Trophoblast cell (in vitro differentiated cells and primary cell): Measurements from ENCODE around the gene SLC6A18.

ENCODE experiments used
- DNase-seq, 2 donors: peaks; one replicate each; pipeline ENCODE4 v3.0.0-alpha.2; 2016
- H2AFZ ChIP-seq: 2 replicates; pipeline ENCODE4 v1.6.1; 2013; ENCODE audit warnings: low read length, moderate library complexity, mild to moderate bottlenecking; ENCODE audit not compliant: insufficient read depth, poor library complexity
- H2AK5ac ChIP-seq: 2 replicates; pipeline ENCODE4 v1.6.1; 2013; ENCODE audit warnings: mild to moderate bottlenecking, low read length
- H2BK120ac ChIP-seq: 2 replicates; pipeline ENCODE4 v1.6.1; 2013; ENCODE audit warnings: low read length, mild to moderate bottlenecking, moderate library complexity; ENCODE audit not compliant: insufficient read depth, poor library complexity
- H2BK12ac ChIP-seq: 2 replicates; pipeline ENCODE4 v1.6.1; 2013; ENCODE audit warnings: mild to moderate bottlenecking, low read length, moderate library complexity
- H2BK5ac ChIP-seq: 2 replicates; pipeline ENCODE4 v1.6.1; 2013; ENCODE audit warnings: low read length, low read depth, moderate library complexity, mild to moderate bottlenecking; ENCODE audit not compliant: poor library complexity
- H3K14ac ChIP-seq: 2 replicates; pipeline ENCODE4 v1.6.1; 2013; ENCODE audit warnings: mild to moderate bottlenecking, low read length
- H3K18ac ChIP-seq: 2 replicates; pipeline ENCODE4 v1.6.1; 2013; ENCODE audit warnings: mild to moderate bottlenecking, low read length
- H3K23ac ChIP-seq: 2 replicates; pipeline ENCODE4 v1.6.1; 2013; ENCODE audit warnings: low read length
- H3K27ac ChIP-seq: 2 replicates; pipeline ENCODE4 v1.5.1; 2013; ENCODE audit warnings: low read depth, mild to moderate bottlenecking, inconsistent platforms, low read length, moderate library complexity
- H3K27me3 ChIP-seq: 2 replicates; pipeline ENCODE4 v1.6.1; 2013; ENCODE audit warnings: inconsistent platforms, mild to moderate bottlenecking, low read length, moderate library complexity; ENCODE audit not compliant: insufficient read depth
- H3K36me3 ChIP-seq, 2 experiments: 1 replicate in 1 of 2; 2 replicates in 1 of 2; pipeline ENCODE4 v1.6.1; 2013; ENCODE audit warnings: low read length in 2 of 2, mild to moderate bottlenecking in 2 of 2, moderate library complexity in 1 of 2; ENCODE audit not compliant: insufficient read depth in 2 of 2, control insufficient read depth in 1 of 2
- H3K4ac ChIP-seq: 2 replicates; pipeline ENCODE4 v1.6.1; 2013; ENCODE audit warnings: low read depth, mild to moderate bottlenecking, low read length, moderate library complexity
- H3K4me1 ChIP-seq, 2 experiments: 1 replicate in 1 of 2; 2 replicates in 1 of 2; pipeline ENCODE4 v1.6.1; 2013; ENCODE audit warnings: low read length in 2 of 2, mild to moderate bottlenecking in 2 of 2, moderate library complexity in 1 of 2; ENCODE audit not compliant: insufficient read depth in 2 of 2, control insufficient read depth in 1 of 2
- H3K4me2 ChIP-seq: 2 replicates; pipeline ENCODE4 v1.6.1; 2013; ENCODE audit warnings: inconsistent platforms, mild to moderate bottlenecking, low read length, moderate library complexity
- H3K4me3 ChIP-seq: 2 replicates; pipeline ENCODE4 v1.5.1; 2013; ENCODE audit warnings: mild to moderate bottlenecking, low read depth, low read length, inconsistent platforms
- H3K79me1 ChIP-seq: one replicate; pipeline ENCODE4 v1.6.1; 2013; ENCODE audit warnings: low read length
- H3K79me2 ChIP-seq: 2 replicates; pipeline ENCODE4 v1.6.1; 2013; ENCODE audit warnings: low read length, mild to moderate bottlenecking; ENCODE audit not compliant: control insufficient read depth, insufficient read depth, poor library complexity
- H3K9ac ChIP-seq: 2 replicates; pipeline ENCODE4 v1.6.1; 2013; ENCODE audit warnings: mild to moderate bottlenecking, low read length
- H3K9me3 ChIP-seq: 2 replicates; pipeline ENCODE4 v1.6.1; 2013; ENCODE audit warnings: low read depth, mild to moderate bottlenecking, control low read depth, inconsistent platforms, low read length; ENCODE audit not compliant: insufficient read depth
- H4K12ac ChIP-seq: 2 replicates; pipeline ENCODE4 v1.6.1; 2013; ENCODE audit warnings: low read depth, mild to moderate bottlenecking, low read length, moderate library complexity
- H4K8ac ChIP-seq: 2 replicates; pipeline ENCODE4 v1.6.1; 2013; ENCODE audit warnings: low read depth, mild to moderate bottlenecking, low read length, moderate library complexity
- H4K91ac ChIP-seq: one replicate; pipeline ENCODE4 v1.6.1; 2013; ENCODE audit warnings: low read depth, mild to moderate bottlenecking, low read length, moderate library complexity
- WGBS: extraction: QIAGEN DNeasy Blood & Tissue Kit; methylation state at CpG from one replicate; pipeline ENCODE4 v1.1.7; 2013; ENCODE audit warnings: missing lambda C conversion rate; ENCODE audit not compliant: insufficient read length, insufficient coverage; ENCODE audit errors: extremely low coverage; 5-methylcytosine and 5-hydroxymethylcytosine counted together

Gene SLC6A18

GRCh38 chr5:1180841-1181271 is 44.3 kb upstream of the SLC6A18 start:
- Histone ChIP-seq H3K18ac (no peak overlapping the region), H4K91ac (no peak overlapping the region), H3K9me3 (no peaks in the 10 kb centered on the region), H3K14ac (no peak overlapping the region), H3K9ac (no peak overlapping the region), H2BK120ac (no peak overlapping the region), H3K79me2 (no peaks in the 10 kb centered on the region), H3K36me3 (no peaks in the 10 kb centered on the region), H2BK5ac (no peak overlapping the region), H4K12ac (no peak overlapping the region), H2AK5ac (no peak overlapping the region), H2BK12ac (no peak overlapping the region), H3K23ac (no peak overlapping the region), H3K27ac (no peak overlapping the region), H3K4me2 (no peak overlapping the region), H4K8ac (no peak overlapping the region), H2AFZ (no peak overlapping the region), H3K4me3 (no peak overlapping the region), H3K4me1 (no peaks in the 10 kb centered on the region), H3K27me3 (no peaks in the 10 kb centered on the region), H3K4ac (no peak overlapping the region), H3K79me1 (no peaks in the 10 kb centered on the region)
- no peak for DNase-seq
- no CpG with 5 or more reads among the region's 20 CpGs for WGBS

- Histone ChIP-seq H4K91ac (no peak overlapping the region), H3K4me1 (no peaks in the 10 kb centered on the region), H3K23ac (no peak overlapping the region), H3K18ac (no peak overlapping the region), H3K4me2 (no peak overlapping the region), H2BK5ac (no peak overlapping the region), H2AFZ (no peak overlapping the region), H3K27me3 (no peaks in the 10 kb centered on the region), H3K14ac (no peak overlapping the region), H2AK5ac (no peak overlapping the region), H3K36me3 (no peaks in the 10 kb centered on the region), H3K9ac (no peak overlapping the region), H4K8ac (no peak overlapping the region), H2BK120ac (no peak overlapping the region), H2BK12ac (no peak overlapping the region), H3K4me3 (no peak overlapping the region), H3K79me1 (no peaks in the 10 kb centered on the region), H3K79me2 (no peaks in the 10 kb centered on the region), H3K4ac (no peak overlapping the region), H3K9me3 (no peaks in the 10 kb centered on the region), H3K27ac (no peak overlapping the region), H4K12ac (no peak overlapping the region)
- DNase-seq, result no peak
- WGBS, result no CpG with 5 or more reads among the region's 27 CpGs
These were observed 43.5 kb upstream of the SLC6A18 start for GRCh38 chr5:1181451-1182359.

- no peak overlapping the region for H3K18ac ChIP-seq
- H4K8ac ChIP-seq, result no peak overlapping the region
- H4K91ac ChIP-seq, result no peak overlapping the region
- no peaks in the 10 kb centered on the region for H3K79me2 ChIP-seq
- WGBS, result no CpG with 5 or more reads among the region's 7 CpGs
- no peaks in the 10 kb centered on the region for H3K79me1 ChIP-seq
- no peaks in the 10 kb centered on the region for H3K27me3 ChIP-seq
- H3K9me3 ChIP-seq, result no peaks in the 10 kb centered on the region
- no peak overlapping the region for H3K9ac ChIP-seq
- no peaks in the 10 kb centered on the region for H3K36me3 ChIP-seq
- H2BK12ac ChIP-seq, result no peak overlapping the region
- H3K4me1 ChIP-seq, result no peaks in the 10 kb centered on the region
- no peak overlapping the region for H2AFZ ChIP-seq
- no peak for DNase-seq
- no peak overlapping the region for H3K27ac ChIP-seq
- H3K4me2 ChIP-seq, result no peak overlapping the region
- no peak overlapping the region for H2BK120ac ChIP-seq
- no peak overlapping the region for H4K12ac ChIP-seq
- H2BK5ac ChIP-seq, result no peak overlapping the region
- no peak overlapping the region for H3K4ac ChIP-seq
- no peak overlapping the region for H3K23ac ChIP-seq
- no peak overlapping the region for H2AK5ac ChIP-seq
- H3K14ac ChIP-seq, result no peak overlapping the region
- no peak overlapping the region for H3K4me3 ChIP-seq
These were observed 42.9 kb upstream of the SLC6A18 start for GRCh38 chr5:1182360-1182632.

- H3K79me1 ChIP-seq, result no peaks in the 10 kb centered on the region
- no peak overlapping the region for H4K8ac ChIP-seq
- H3K9me3 ChIP-seq, result no peaks in the 10 kb centered on the region
- no peak overlapping the region for H4K12ac ChIP-seq
- no CpG with 5 or more reads among the region's 31 CpGs for WGBS
- H3K36me3 ChIP-seq, result no peaks in the 10 kb centered on the region
- H2BK12ac ChIP-seq, result no peak overlapping the region
- no peak overlapping the region for H3K27ac ChIP-seq
- H2BK120ac ChIP-seq, result no peak overlapping the region
- no peak overlapping the region for H3K4ac ChIP-seq
- no peaks in the 10 kb centered on the region for H3K4me1 ChIP-seq
- no peak overlapping the region for H3K4me2 ChIP-seq
- H4K91ac ChIP-seq, result no peak overlapping the region
- DNase-seq, result no peak
- no peak overlapping the region for H3K14ac ChIP-seq
- no peak overlapping the region for H2AK5ac ChIP-seq
- no peak overlapping the region for H3K23ac ChIP-seq
- no peak overlapping the region for H3K9ac ChIP-seq
- no peaks in the 10 kb centered on the region for H3K27me3 ChIP-seq
- H2BK5ac ChIP-seq, result no peak overlapping the region
- H2AFZ ChIP-seq, result no peak overlapping the region
- H3K18ac ChIP-seq, result no peak overlapping the region
- no peak overlapping the region for H3K4me3 ChIP-seq
- H3K79me2 ChIP-seq, result no peaks in the 10 kb centered on the region
These were observed 42.4 kb upstream of the SLC6A18 start for GRCh38 chr5:1182633-1183423.
